B cell (primary cell): ENCODE measurements around the gene SLC25A25. TPM values are rescaled to one million over a fixed set of nuclear protein-coding genes. Genes with fewer than 3 reads are reported as not detected.

Source experiments
- ATAC-seq: fragments of 200-7000 bp; cut with Tn5 transposase; one replicate; pipeline ENCODE4 v1.10.0; 2021; ENCODE audit warnings: low read depth, mild to moderate bottlenecking, moderate number of reproducible peaks, moderate library complexity
- CTCF ChIA-PET: fragments of 350-600 bp; sonication (Branson Sonifier 250); formaldehyde crosslinking; loops from one replicate; lab custom pipeline; 2021; ENCODE audit warnings: antibody characterized with exemption, inconsistent platforms; lab: Charles Lee
- POLR2A ChIA-PET: fragments of 350-600 bp; sonication (Branson Sonifier 250); formaldehyde crosslinking; loops from one replicate; lab custom pipeline; 2021; ENCODE audit warnings: antibody characterized with exemption; lab: Charles Lee
- DNase-seq: peaks from one replicate; pipeline ENCODE4 v3.0.0; 2013
- H2AFZ ChIP-seq: 2 replicates; pipeline ENCODE4 v1.6.1; 2012; ENCODE audit warnings: mild to moderate bottlenecking, low read depth, low read length; ENCODE audit not compliant: insufficient read depth, poor library complexity, severe bottlenecking
- H3K27ac ChIP-seq, 2 donors: 1 replicate in 1 of 2; 2 replicates in 1 of 2; pipeline ENCODE4 v1.5.1; 2012 to 2013; ENCODE audit warnings: low read length in 2 of 2, mild to moderate bottlenecking in 2 of 2, moderate library complexity in 1 of 2
- H3K27me3 ChIP-seq, 4 experiments: fragments of 200-600 bp in 1 of 4; sonication (generic) in 1 of 4; replicated peaks in 1 of 4; 1 replicate in 2 of 4; 2 replicates in 2 of 4; pipeline versions ENCODE4 v1.6.1 to v1.7.0; 2013 to 2016; ENCODE audit warnings: low read length in 3 of 4, mild to moderate bottlenecking in 2 of 4, mixed read lengths in 1 of 4, moderate library complexity in 1 of 4; ENCODE audit not compliant: insufficient read depth in 4 of 4, control insufficient read depth in 3 of 4; ENCODE audit errors: control extremely low read depth in 1 of 4
- H3K36me3 ChIP-seq, 2 experiments: replicated peaks in 1 of 2; 1 replicate in 1 of 2; 2 replicates in 1 of 2; pipeline versions ENCODE4 v1.6.1 to v1.7.1; 2013; ENCODE audit warnings: low read length in 1 of 2; ENCODE audit not compliant: insufficient read depth in 2 of 2, control insufficient read depth in 1 of 2; ENCODE audit errors: control extremely low read depth in 1 of 2, extremely low read depth in 1 of 2
- H3K4me1 ChIP-seq, 2 donors: fragments of 200-600 bp in 1 of 2; sonication (generic) in 1 of 2; 1 replicate in 1 of 2; 2 replicates in 1 of 2; pipeline versions ENCODE4 v1.5.1 to v1.6.1; 2013 to 2017; ENCODE audit warnings: low read length in 2 of 2; ENCODE audit not compliant: control insufficient read depth in 2 of 2, insufficient read depth in 2 of 2
- H3K4me2 ChIP-seq: replicated peaks from 2 replicates; pipeline ENCODE3; 2012; ENCODE audit warnings: mild to moderate bottlenecking, low read depth, low read length; ENCODE audit not compliant: poor library complexity, severe bottlenecking
- H3K4me3 ChIP-seq, 5 experiments: fragments of 200-600 bp in 1 of 5; sonication (generic) in 1 of 5; 1 replicate in 3 of 5; 2 replicates in 2 of 5; pipeline versions ENCODE4 v1.5.1 to v1.7.0; 2011 to 2016; ENCODE audit warnings: low read length in 4 of 5, mild to moderate bottlenecking in 4 of 5, low read depth in 2 of 5, control low read depth in 1 of 5, moderate library complexity in 1 of 5; ENCODE audit not compliant: insufficient read depth in 1 of 5; ENCODE audit errors: control extremely low read depth in 1 of 5, extremely low read depth in 1 of 5
- H3K79me2 ChIP-seq: fragments of 200-600 bp; sonication (generic); one replicate; pipeline ENCODE4 v1.6.0; 2016; ENCODE audit warnings: low read length; ENCODE audit not compliant: control insufficient read depth, insufficient read depth
- H3K9ac ChIP-seq: fragments of 200-600 bp; sonication (generic); 2 replicates; pipeline ENCODE4 v1.6.1; 2017; ENCODE audit warnings: mild to moderate bottlenecking, low read length, moderate library complexity
- H3K9me3 ChIP-seq, 3 donors: one replicate each; pipeline versions ENCODE4 v1.6.1 to v1.7.1; 2013; ENCODE audit warnings: low read length in 2 of 3; ENCODE audit not compliant: control insufficient read depth in 2 of 3, insufficient read depth in 1 of 3; ENCODE audit errors: control extremely low read depth in 1 of 3
- H4K20me1 ChIP-seq: 2 replicates; pipeline ENCODE4 v1.6.0; 2012; ENCODE audit warnings: mild to moderate bottlenecking, low read length; ENCODE audit not compliant: insufficient read depth, control insufficient read depth, poor library complexity, severe bottlenecking
- H3K27ac Mint-ChIP-seq: one replicate; pipeline ENCODE4 v1.8.0; 2021; ENCODE audit warnings: mixed read lengths
- H3K27me3 Mint-ChIP-seq: one replicate; pipeline ENCODE4 v1.8.0; 2021; ENCODE audit warnings: mixed read lengths
- H3K4me1 Mint-ChIP-seq: one replicate; pipeline ENCODE4 v1.8.0; 2021; ENCODE audit warnings: mixed read lengths
- H3K4me3 Mint-ChIP-seq: one replicate; pipeline ENCODE4 v1.8.0; 2021; ENCODE audit warnings: mixed read lengths
- H3K9me3 Mint-ChIP-seq: one replicate; pipeline ENCODE4 v1.8.0; 2022; ENCODE audit warnings: mixed read lengths; ENCODE audit not compliant: insufficient read depth
- EZH2 ChIP-seq: IDR thresholded peaks from 2 replicates; pipeline ENCODE4 v1.6.1; 2012; ENCODE audit warnings: borderline replicate concordance, low read depth, mild to moderate bottlenecking, moderate library complexity, low read length; ENCODE audit not compliant: insufficient read depth, poor library complexity, severe bottlenecking
- WGBS: methylation state at CpG from one replicate; pipeline ENCODE4 v1.1.5; 2013; ENCODE audit warnings: missing lambda C conversion rate; ENCODE audit not compliant: insufficient coverage; 5-methylcytosine and 5-hydroxymethylcytosine counted together
- intact Hi-C: fragments of 100-400 bp; cut with micrococcal nuclease; formaldehyde crosslinking; loops from one replicate; pipeline ENCODE4 v1.10.0; 2022
- polyA plus RNA-seq: library from polyadenylated mRNA; depleted of rRNA; stranded (reverse); fragments of >200 nt; gene quantifications from 2 replicates; pipeline ENCODE4 v1.2.3, GENCODE V29; 2012
- total RNA-seq, 2 donors: library from RNA; stranded (reverse); fragments of 120-200 nt in 1 of 2; gene quantifications; 1 replicate in 1 of 2; 2 replicates in 1 of 2; pipeline versions ENCODE4 v1.2.3 to v1.2.4, GENCODE V29; 2013 to 2022
- TF ChIP-seq, protein P1 (sequence below): fragments of 200-600 bp; IDR thresholded peaks from one replicate; pipeline ENCODE4 v1.8.0; 2022; ENCODE audit warnings: antibody characterized with exemption, mild to moderate bottlenecking

Gene SLC25A25
- total and polyA plus RNA-seq, 2 donors (not counting 1 experiment from before 2014, with no cell fraction given), result 12.1 to 18.6 TPM

DNA sequence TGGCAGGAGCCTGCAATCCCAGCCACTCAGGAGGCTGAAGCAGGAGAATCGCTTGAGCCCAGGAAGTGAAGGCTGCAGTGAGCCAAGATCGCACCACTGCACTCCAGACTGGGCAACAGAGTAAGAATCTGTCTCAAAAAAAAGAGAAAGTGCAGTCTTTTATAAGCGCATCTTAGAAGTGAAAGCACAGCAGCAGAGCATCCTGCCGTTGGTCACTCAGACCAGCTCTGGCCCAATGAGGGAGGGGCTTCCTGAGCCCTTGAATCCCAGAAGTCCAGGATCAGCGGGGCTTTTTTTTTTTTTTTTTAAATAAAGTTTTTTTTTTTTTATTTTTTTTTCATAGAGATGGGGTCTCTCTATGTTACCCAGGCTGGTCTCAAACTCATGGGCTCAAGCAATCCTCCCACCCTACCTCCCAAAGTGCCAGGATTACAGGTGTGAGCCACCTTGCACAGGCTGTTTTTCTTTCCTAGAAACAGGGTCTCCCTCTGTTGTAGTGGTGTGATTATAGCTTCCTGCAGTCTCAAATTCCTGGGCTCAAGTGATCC is 43.2 kb upstream of the SLC25A25 start:
- H3K4me2 ChIP-seq, result peak overlapping the region; percentile 50
- POLR2A ChIA-PET, result interaction anchor here (0.6 to 12.8 kb wide), 5 partner anchors 9 to 65 kb away, joined by 6 to 212 read pairs (median 9); partner anchors contain the start of gene EEIG1
- DNase-seq, result no peak

More for the DNA sequence above, 43.2 kb upstream of the SLC25A25 start:
- Histone ChIP-seq H3K4me3 (no peak overlapping the region), H4K20me1 (no peaks in the 10 kb centered on the region), H3K4me1 (peaks cover 60 to 79% of the 10 kb centered on the region in 2 donors), H2AFZ (no peak overlapping the region), H3K9me3 (no peaks in the 10 kb centered on the region), H3K27me3 (no peaks in the 10 kb centered on the region), H3K9ac (no peak overlapping the region), H3K36me3 (no peaks in the 10 kb centered on the region), H3K27ac (no peak overlapping the region), H3K79me2 (no peaks in the 10 kb centered on the region)
- ATAC-seq, result no peak
- Mint-ChIP-seq H3K4me1 (peaks cover 74% of the 10 kb centered on the region), H3K9me3 (no peaks in the 10 kb centered on the region), H3K4me3 (peak overlapping the region; percentile 81), H3K27ac (peak overlapping the region; percentile 96), H3K27me3 (no peaks in the 10 kb centered on the region)
- WGBS, result 55% methylated on average over 3 of the region's 5 CpGs
- TF ChIP-seq, protein P1, sequence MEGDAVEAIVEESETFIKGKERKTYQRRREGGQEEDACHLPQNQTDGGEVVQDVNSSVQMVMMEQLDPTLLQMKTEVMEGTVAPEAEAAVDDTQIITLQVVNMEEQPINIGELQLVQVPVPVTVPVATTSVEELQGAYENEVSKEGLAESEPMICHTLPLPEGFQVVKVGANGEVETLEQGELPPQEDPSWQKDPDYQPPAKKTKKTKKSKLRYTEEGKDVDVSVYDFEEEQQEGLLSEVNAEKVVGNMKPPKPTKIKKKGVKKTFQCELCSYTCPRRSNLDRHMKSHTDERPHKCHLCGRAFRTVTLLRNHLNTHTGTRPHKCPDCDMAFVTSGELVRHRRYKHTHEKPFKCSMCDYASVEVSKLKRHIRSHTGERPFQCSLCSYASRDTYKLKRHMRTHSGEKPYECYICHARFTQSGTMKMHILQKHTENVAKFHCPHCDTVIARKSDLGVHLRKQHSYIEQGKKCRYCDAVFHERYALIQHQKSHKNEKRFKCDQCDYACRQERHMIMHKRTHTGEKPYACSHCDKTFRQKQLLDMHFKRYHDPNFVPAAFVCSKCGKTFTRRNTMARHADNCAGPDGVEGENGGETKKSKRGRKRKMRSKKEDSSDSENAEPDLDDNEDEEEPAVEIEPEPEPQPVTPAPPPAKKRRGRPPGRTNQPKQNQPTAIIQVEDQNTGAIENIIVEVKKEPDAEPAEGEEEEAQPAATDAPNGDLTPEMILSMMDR, result no peak
- TF ChIP-seq EZH2, result no peak
- intact Hi-C loops, result loop anchor here (5.0 kb wide), 1 partner anchor 42 kb away; the partner anchor contains the start of genes NAIF1 and SLC25A25
- CTCF ChIA-PET, result interaction anchor here (1.5 to 13.5 kb wide), 7 partner anchors 9 to 82 kb away, joined by 4 to 282 read pairs (median 30); partner anchors contain the start of gene EEIG1
